Stimulated activated CD4-positive, alpha-beta T cell treated with anti-CD3 and anti-CD28 coated beads, TNF-alpha, amount 100 ng/mL, for 48 hours (primary cell): Measurements from ENCODE around the gene NCKAP5.

Experiments
- DNase-seq, 3 donors: peaks; one replicate each; pipeline ENCODE4 v3.0.0-alpha.2; 2020; ENCODE audit warnings: low read depth in 3 of 3

The NCKAP5 gene

GRCh38 chr2:133090358-133090757 lies 477.9 kb downstream of the NCKAP5 start:
- no peak for DNase-seq

DNA sequence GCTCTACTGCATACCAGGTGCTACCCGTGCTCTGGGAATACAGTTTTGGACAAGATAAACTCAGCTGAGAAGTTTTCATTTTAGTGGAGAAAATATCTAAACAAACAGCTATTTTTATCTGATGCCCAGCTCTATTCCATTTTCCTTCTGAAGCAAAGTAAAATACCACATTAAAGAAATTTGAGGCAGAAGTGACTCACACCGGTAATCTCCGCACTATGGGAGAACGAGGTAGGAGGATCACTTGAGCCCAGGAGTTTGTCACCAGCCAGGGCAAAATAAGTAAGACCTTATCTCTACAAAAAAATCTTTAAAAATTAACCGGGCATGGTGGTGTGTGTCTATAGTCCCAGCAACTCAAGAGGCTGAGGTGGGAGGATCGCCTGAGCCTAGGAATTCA lies 482.1 kb downstream of the NCKAP5 start:
- DNase-seq, result no peak

DNA sequence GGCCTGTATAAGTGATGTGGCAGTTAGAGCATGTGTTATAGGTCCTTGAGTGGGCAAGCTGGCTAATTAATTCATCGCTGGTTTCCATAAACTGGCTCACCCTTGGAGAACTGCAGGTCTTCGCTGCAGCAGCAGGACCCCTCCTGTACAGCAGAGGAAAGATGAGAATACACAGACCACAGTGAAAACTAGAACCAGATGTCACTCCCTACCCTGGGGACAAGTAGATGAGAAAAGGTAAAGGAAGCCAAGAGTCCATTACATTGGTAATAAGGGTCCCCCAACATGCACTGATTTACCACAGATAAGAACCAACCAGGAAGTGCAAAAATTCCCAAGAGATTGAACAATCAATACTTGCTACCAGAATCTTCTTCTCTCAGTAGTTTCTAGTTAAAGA lies 482.6 kb downstream of the NCKAP5 start:
- no peak for DNase-seq

GRCh38 chr2:133082034-133082433 lies 486.2 kb downstream of the NCKAP5 start:
- DNase-seq, result no peak

GRCh38 chr2:133080822-133081221 lies 487.4 kb downstream of the NCKAP5 start:
- DNase-seq, result no peak

DNA sequence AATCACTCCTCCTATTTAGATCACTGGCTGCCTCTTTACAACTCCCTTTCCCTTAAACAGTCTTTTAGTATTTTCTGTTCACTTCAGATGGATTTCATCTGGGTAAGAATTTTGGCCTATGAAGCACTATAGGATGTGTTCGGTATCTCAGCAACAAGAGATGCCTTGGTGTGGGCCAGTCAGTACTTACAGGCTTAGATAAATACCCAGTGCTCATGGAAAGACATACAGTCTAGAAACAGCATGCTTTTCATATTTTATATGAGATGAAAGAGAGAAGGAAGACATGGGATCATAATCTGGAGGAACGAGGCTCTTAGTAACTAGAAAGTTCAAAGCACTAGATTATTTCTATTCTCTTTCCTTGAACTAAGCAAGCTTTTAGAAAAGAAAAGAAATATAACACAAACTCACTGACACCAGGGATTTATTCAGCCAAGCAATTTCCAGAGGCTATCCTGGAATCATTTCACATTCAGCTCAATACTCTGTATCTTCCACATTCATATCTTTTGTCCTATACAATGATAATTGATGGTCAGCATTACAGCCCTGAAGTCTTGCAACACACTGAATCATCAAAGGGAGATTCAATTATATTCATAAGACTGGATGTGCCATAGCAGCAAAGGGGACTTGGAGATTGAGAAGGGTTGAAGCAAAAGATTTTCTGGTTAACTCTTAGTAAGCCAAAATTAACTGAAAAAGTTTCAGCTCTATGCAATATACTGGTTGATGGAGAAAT lies 489.4 kb downstream of the NCKAP5 start:
- DNase-seq, result no peak

GRCh38 chr2:133077269-133077822 lies 490.9 kb downstream of the NCKAP5 start:
- no peak for DNase-seq

- no peak for DNase-seq
These were observed 495.2 kb downstream of the NCKAP5 start for GRCh38 chr2:133072837-133073694.

DNA sequence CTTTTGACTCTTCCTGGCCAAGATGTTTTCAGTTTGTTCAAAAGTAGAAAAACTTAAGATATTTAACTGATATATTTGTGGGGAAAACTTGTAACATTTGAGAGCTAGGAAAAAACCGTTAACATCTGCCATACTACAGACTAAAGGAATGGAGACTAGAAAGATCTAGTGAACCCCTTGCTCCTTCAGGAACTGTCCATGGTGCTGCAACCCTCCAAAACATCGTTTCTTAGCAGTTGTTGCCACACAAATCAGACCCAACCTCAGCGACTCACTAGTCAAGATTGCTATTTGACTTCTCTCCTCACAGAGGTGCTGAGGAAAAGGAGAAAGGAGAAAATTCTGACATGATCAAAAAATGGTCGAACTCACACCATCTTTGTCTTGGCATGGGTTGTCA lies 504.5 kb downstream of the NCKAP5 start:
- no peak for DNase-seq

- no peak for DNase-seq
These were observed 505.2 kb downstream of the NCKAP5 start for GRCh38 chr2:133062931-133063665.

DNA sequence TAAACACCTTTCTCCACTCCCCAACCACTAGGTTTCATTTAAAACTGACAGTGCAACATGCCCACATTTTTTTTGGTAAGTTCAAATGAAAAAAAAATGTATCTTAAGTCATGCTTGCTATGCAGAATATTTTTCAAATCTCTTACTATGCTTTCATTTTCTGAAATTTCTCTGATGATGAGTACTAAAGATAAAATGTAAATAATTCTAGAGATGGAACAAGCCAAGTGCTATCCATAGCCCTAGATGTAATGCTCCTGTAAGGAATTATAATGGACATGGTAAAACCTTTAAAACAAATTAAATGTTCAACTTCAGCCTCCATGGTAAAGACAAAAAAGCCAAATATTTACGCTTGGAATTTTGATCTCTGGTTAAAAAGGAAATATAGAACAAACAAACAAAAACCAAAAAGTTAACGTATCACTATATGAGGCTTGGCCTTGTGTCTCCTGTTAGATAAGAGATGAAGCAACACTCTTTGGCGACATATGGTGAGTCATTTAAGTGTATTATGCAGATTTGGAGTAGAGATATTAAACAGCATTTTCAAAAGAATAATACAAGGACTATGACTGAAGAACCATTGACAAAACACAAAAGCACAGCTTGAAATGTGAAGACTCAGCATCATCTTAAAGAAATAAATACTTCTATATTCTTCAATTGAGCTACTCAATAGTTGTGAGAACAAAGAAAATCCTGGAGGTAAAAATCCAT lies 506.2 kb downstream of the NCKAP5 start:
- DNase-seq, result no peak

GRCh38 chr2:133054297-133054696 lies 514.0 kb downstream of the NCKAP5 start:
- no peak for DNase-seq

DNA sequence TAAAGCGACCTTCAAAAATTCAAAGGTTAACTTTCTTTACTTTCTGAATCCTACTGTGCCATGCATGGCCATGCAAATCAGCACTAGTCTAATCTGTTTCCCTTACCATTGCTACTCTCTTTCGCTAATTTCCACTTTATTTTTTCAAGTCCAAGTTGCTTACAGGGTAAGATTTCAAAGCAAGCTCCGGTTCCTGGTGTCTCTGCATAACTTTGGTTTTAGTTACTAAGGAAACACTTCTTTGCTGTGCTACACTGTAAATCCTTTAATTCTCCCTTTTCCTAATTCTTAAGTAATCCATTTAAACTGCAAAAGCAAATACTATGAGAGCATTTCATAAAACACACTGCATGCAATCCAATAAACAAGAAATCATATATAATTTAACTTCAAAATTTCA lies 514.7 kb downstream of the NCKAP5 start:
- DNase-seq, result no peak

GRCh38 chr2:133045787-133046186 lies 522.5 kb downstream of the NCKAP5 start:
- no peak for DNase-seq

DNA sequence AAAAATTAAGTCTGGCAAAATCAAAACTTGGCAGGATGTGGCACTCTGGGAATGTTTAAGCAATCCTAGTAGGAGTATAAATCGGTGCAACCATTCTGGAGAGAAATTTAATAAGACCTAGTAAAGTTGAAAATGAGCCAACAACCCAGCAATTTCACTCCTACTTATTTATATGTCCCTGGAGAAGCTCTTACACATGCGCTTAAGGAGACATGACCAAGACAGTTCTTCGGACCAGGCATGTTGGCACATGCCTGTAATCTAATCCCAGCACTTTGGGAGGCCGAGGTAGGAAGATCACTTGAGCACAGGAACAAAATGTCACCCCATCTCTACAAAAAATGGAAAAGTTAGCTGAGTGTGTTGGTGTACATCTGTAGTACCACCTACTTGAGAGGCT lies 523.7 kb downstream of the NCKAP5 start:
- DNase-seq, result no peak

DNA sequence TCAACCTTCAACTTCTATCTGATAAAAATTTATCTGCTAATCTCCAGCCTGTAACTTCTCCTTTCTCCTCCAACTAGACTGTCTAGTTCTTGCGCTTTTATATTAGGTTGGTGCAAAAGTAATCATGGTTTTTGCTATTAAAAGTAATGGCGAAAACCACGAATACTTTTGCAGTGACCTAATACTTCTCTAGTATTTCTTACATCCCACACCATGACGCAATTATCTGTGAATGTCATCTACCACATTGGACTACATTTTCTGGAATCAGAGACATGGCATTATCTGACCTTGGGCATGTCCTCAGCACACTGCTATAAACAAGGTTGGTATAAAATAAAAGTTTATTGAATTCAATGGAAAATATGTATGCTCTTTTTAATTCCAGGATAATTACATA lies 528.1 kb downstream of the NCKAP5 start:
- no peak for DNase-seq

GRCh38 chr2:133039531-133039930 lies 528.7 kb downstream of the NCKAP5 start:
- no peak for DNase-seq

DNA sequence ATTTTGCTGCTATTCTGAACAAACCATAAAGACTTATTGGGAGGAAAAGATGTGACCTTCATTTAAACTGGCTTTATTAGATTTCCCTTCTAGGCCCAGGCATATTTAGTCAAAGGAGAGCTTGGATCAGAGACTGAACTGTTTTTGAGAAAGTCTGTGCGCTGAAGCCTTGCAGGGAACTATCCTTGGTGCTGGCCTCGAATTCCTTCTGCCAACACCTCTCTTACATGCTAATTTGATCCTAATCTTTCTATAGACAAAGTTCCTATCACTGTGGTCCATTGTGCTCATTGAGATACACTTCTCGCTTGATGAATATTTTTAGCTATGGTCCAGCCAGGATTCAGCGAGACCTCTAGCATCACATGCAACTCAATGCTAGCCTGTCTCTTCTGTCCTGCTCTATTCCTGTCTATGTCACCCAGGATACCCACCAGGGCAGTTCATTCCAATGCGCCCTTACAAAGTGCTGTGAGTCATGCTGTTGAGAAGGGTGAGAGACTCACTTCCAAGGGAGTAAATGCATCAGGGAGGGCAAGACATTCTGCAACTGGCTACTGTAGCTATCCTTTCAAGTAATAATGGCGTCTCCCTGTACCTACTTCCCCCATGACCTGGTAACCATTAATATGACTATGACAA lies 541.6 kb downstream of the NCKAP5 start:
- DNase-seq, result no peak

- no peak for DNase-seq
These were observed 543.3 kb downstream of the NCKAP5 start for GRCh38 chr2:133025004-133025403.

DNA sequence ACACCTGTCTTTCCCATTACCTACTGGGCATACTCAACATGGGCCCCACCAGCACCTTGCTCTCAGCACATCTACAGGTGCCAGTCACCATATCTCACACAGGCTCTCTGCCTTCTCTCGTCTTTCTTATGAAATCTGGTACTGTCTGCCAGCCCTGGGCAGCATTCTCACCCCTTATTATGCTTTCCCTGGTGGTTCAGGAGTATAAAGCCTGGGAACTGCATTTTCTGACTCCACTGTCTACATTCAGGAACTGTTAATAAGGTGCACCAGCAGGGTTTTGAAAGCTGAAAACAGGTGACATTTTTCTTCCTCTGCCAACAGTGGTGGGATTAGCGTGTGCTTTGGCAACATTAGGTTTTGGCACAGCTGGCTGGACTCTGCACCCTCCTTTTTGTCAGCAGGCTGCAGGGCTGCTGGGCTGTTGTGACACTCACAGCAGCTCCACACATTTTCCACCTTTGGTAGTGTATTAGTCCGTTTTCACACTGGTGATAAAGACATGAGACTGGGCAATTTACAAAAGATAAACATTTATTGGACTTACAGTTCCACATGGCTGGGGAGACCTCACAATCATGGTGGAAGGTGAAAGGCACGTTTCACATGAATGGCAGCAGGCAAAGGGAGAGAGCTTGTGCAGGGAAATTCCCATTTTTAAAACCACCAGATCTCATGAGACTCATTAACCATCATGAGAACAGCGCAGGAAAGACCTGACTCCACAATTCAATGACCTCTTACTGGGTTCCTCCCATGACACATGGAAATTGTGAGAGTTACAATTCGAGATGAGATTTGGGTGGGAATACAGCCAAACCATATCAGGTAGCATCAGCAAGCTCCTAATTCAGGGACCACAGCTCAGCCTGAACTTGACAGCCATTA lies 555.2 kb downstream of the NCKAP5 start:
- no peak for DNase-seq
